Fibroblast of peridontal ligament (primary cell): Measurements from ENCODE around the gene FHIT.

Source experiments
- DNase-seq: peaks from one replicate; pipeline ENCODE4 v3.0.0-alpha.2; 2010; ENCODE audit errors: extremely low read depth

FHIT gene

DNA sequence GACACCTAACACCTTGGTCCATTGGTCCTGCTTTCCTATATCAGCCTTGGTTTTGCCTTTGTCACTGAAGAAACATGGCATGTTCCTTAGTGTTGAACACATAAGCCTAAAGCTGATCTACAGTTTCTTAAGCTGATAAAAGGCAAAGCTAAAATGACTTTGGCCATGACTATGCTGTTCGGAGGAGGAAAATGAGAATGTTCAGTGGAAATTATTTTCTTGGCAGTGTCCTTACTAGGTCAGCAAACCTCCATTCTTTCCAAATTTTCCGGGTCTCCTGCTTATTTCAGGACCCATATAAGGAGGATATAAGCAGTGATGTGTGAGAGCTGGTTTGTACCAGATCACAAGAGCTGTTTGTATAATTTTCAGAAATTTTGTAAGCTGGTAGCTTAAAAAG, 1368.5 kb downstream of the FHIT start:
- no peak for DNase-seq

DNA sequence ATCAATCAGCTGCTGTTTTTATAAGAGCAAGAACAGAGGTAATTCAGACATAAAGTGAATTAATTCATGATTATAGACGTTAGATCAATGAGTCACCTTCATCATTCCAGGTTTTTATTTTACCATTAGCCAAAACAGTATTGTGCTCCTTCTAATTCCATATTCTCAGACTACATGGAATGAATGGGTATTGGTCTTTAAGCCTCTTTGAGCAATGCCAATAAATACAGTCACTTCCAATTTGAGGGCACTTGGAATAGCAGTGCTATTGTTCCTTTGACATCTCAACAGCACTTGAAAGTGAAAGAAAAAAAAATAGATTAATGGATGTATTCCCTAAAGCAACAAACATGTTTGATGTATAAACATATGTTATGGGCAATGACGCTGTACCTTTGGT, 1370.5 kb downstream of the FHIT start:
- DNase-seq, result no peak

- DNase-seq, result no peak
Measured at GRCh38 chr3:59879031-59879581, 1372.1 kb downstream of the FHIT start.

DNA sequence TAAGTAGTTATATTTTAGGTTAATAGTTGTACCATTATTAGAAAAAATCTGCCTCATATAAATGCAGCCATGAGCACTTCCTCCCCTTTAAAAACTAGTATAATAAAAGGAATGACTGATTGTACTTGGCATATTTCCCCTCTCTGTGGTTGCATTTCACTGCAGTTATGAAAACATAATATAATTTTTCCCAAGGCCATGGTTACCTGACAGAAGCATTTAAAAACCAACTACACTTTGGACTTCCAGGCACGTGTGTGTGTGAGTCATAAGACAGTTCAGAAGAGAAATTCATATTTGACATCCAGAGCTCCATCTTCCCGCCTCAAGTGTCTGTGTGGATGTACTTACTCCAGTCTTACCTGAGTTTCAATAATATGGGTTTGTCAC, 1373.2 kb downstream of the FHIT start:
- no peak for DNase-seq

DNA sequence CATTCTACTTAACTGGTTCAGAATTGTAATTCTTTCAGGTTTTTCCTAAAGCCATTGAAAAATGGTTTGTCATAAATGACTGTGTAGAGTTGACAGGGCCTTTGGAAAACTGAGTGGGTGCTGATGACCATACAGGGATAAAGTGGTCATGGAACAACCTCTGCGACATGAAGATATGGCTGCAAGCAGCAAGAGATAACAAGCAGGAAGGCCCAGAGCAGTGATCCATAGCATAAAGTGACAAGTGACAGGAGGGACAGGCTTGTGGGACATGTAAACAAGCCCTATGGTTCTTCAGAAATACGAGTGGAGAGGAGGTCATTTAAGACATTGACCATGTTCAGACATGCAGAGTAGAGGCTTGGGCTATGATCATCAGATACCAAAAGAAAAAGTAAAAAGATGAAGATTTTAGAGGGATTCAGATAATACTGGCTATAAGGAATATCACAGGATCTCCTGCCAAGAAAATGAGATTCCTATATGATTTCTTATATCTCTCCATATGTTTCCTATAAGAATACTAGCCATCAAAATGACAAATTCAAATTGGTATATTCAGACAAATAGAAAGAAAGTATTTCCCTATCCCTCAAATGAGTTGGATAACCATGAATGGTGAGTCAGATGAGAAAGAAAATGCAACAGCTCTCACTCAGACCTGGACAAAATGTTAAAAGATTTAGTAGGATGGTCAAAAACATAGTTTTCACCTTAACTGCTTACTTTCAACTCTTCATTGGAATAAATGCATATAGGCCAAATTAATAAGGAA, 1373.8 kb downstream of the FHIT start:
- DNase-seq, result no peak

- DNase-seq, result no peak
Measured at GRCh38 chr3:59876533-59877062, 1374.7 kb downstream of the FHIT start.

DNA sequence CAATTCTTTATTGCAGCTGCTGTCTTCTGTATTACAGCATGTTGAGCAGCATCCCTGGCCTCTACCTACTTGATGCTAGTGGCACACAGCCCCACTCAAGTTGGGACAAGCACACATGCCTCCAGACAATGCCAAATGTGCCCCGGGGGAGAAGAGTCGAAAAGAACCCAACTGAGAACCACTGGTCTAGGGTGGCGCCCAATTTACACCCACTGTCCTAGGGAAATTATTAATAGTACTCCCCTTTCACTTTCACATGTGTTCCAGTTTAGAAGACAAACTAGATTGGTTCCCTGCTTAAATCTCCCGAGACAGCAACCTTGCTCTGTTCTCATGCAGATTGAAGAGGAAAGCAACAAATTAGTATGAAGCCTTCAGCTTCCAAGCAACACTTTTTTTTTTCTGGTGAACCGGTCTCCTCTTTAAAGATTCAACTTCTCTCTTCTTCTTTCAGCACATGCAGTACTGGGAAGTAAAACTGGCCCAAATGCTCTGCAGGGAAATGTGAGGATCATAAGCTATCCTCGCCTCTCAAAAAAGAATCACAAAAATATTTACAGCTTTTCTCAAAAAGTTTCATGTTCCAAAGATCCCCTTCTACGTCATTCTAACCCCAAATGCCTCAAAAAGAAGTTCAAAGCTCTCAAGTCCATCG, 1377.5 kb downstream of the FHIT start:
- no peak for DNase-seq

DNA sequence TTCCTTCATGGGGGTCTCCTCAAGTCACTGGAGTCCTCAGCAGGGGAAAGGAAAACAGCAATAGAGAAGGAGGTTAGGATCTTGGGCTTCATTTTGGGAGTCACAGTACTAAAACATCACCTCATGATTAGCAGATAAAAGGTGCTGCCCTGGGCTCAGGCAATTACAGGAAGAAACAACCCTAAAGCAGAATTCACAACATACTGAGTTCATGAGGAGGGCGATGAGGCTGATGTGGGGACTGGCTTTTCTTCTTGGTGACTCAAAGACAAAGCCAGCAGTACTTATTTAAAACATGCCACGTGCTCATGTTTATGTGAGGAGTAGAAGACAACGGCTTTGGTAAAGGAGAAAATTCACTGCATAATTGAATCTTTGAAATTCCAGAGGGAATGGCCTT, 1379.1 kb downstream of the FHIT start:
- DNase-seq, result no peak

GRCh38 chr3:59867185-59868002, 1383.9 kb downstream of the FHIT start:
- DNase-seq, result no peak

- DNase-seq, result no peak
Measured at GRCh38 chr3:59866076-59866475, 1385.2 kb downstream of the FHIT start.

DNA sequence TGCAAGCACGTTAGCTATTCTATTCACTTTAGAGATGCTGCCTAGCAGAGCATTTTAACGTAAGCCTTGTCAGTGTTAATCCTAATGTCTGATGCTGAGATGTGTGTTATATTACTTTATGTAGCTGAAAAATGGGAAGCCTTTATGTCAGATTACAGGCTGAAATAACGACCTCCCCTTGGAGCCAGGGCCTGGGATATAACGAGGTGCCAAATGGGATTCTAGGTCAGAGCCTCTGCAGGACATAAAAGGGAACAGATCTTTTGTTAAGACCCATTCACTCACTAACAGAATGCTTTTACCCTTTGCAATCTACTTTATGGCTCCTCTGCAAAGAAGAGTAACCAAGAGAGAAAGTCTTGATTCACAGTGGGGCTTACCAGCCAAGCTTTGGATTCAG, 1385.9 kb downstream of the FHIT start:
- DNase-seq, result no peak

DNA sequence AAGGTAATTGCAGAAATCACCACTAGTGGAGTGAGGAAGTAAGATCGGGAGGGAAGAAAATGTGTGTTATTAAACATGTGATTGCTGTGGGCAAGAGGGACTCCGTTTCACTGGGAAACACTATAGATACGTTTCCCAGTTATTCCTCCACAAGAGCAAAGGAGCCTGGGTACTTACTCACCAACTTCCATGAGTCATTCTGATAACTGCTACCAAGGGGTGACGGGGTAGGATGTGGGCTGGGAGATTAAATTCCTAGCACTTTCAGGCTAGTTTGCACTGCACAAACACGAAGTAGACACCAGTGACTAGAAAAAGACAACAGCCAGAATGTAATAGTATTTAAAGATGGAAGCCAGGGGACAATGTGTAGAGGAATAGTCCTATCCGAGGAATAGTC, 1388.6 kb downstream of the FHIT start:
- DNase-seq, result no peak

- peak; percentile 92 for DNase-seq
Measured at GRCh38 chr3:59857589-59858346, 1393.5 kb downstream of the FHIT start.

DNA sequence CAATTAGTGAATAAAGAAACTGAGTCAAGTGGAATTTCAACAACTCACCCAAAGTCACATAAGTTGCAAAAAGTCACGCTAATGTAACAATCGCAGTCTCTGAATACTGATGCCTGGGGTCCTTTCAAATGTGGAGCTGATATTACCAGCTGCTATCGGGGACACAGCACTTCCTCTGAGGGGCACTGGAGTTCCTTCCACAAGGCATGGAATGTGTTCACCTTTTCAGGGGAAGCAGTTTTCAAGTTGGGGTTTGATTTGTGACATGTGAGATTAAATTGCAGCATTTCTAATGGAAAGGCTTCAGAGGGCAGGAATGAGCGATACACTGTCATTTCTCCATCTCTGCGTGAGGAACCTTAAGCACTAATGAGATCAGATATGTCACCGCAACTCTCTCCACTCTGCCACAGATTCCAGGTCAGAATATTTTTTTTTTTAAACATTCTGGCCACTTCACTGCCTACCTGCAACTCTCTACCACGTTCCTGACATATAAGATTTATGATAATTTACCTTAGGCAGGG, 1394.3 kb downstream of the FHIT start:
- DNase-seq, result no peak

GRCh38 chr3:59854061-59854709, 1397.1 kb downstream of the FHIT start:
- DNase-seq, result no peak

DNA sequence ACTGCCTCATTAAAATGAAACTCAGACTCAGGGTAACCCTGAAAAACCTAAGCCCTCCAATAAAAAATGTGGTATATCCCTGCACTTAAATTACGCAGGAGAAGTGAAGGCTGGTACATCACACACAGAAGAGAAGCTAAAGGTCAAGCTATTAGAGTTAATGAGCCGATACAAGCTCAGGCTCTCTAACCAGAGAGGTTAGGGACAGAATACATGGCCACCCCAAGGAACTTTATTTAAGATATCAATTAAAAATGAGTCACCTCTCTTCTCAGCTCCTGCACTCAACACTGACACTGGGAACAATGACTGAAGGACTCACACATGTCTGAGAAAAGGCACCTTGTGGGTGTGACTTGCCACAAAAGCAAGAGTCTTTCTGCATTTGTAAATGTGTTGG, 1400.8 kb downstream of the FHIT start:
- DNase-seq, result no peak

DNA sequence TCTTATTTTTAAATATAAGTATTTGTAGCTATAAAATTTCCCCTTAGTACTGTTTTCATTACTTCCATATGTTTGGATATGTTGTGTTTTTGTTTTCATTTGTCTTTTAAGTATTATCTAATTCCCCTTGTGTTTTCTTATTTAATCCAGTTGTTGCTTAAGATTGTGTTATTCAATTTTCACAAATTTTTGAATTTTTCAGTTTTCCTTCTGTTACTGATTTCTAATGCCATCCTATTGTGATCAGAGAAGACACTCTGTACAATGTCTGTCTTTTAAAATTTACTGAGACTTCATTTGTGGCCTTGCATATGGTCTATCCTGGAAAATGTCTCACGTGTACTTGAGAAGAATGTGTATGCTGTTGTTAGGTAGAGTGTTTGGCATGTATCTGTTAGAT, 1405.9 kb downstream of the FHIT start:
- DNase-seq, result no peak

DNA sequence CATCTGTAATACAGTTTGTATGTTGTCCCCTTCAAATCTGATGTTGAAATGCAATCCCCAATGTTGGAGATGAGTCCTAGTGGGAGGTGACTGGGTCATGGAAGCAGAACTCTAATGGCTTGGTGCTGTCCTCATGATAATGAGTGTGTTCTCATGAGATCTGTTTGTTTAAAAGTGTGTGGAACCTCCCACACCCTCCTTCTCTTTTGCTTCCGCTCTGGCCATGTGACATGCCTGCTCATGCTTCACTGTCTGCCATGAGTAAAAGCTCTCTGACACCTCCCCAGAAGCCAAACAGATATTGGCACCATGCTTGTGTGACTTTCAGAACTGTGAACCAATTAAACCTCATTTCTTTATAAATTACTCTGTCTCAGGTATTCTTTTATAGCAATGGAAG, 1407.4 kb downstream of the FHIT start:
- no peak for DNase-seq

DNA sequence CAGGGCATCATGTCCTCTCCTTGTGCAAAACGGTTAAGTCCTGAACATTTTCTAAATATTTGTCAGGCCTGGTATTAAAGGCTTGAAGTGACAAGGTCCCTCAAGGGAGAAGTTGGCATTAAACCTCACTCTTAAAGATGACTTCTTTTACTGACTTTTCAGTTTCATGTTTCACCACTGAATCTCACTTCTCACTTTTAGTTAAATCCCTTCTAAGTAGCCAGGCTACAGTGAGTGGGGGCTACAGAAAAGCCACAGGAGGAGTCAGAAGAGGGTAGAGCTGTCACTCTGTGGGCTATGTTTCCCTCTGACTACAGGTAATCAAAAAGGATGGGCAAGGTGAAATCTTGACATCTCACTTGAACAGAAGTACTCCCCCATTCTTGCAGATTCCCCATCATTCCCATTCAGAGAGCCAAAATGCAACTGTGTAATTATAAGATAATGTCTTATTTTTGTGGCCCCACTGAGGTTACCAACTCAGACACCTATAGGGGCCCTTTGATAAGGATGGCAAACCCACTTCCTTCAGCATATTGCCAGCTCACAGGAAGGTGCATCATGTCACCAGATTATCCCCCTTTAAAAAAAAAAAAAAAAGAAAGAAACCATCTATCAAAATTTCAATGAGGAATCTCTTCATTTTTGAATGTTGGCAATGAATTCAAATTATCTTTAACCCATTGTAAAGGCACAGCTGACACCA, 1411.3 kb downstream of the FHIT start:
- no peak for DNase-seq

DNA sequence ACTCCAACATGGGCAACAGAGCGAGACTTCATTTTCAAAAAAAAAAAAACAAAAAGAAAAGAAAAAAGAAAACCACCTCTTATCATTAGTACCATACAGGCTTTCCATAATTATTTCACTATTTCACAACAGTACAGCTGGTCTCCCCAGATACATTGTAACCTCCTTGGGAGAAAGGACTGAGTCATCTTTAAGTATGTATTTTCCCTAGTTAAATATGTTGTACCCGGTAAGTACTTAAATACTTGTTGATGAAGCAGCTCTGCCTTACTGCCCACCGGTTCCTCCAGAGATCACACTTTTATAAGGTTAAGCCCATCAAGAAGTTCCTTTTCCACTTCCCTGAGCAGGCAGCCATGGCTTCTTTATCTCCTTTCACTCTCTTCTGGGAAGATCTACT, 1412.0 kb downstream of the FHIT start:
- peak; percentile 78 for DNase-seq
